HG03442 (cell line): ENCODE data around the gene TBC1D20.
A peak's percentile ranks its signal among the peaks of the same experiment; 100 is the strongest.

Source experiments
- ATAC-seq: cut with Tn5 transposase; IDR thresholded peaks from one replicate; pipeline ENCODE4 v1.9.1; 2021; ENCODE audit warnings: mild to moderate bottlenecking, moderate library complexity; ENCODE audit not compliant: unreplicated experiment

The TBC1D20 gene

DNA sequence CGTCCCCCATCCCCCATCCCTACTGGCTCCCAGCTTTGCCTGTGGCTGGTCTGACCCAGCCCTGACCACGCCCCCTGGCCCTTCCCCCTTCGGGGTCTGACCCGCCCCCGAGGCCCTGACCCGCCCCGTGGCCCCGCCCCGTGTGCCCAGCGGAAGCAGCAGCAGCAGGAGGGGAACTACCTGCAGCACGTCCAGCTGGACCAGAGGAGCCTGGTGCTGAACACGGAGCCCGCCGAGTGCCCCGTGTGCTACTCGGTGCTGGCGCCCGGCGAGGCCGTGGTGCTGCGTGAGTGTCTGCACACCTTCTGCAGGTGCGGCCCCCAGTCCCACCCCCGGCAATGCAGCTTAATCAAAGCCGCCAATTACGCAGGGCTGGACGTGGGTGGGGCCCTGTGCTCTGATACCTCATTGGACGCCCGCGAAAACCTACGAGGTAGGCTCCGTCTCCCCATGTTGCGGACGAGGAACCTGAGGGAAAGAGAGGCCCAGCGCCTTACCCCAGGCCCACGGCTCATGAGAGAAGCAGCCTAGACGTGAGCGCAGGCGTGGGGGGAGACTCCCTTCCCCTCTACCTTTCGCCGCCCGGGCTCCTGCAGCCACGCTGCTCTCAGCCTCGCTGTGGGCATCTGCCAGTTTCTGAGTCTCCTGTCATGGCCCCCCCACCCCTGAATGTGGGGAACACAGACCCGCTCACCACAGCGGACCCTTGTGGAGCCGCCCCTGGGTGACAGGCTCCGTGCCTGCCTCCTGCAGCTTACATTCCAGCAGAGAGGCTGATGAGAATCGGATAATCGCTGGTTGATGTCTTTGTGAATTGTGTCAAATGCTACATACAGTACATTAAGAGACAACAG is 41.4 kb downstream of the TBC1D20 start:
- ATAC-seq = no peak

- no peak for ATAC-seq
Measured at GRCh38 chr20:420166-420620, 42.1 kb downstream of the TBC1D20 start.

DNA sequence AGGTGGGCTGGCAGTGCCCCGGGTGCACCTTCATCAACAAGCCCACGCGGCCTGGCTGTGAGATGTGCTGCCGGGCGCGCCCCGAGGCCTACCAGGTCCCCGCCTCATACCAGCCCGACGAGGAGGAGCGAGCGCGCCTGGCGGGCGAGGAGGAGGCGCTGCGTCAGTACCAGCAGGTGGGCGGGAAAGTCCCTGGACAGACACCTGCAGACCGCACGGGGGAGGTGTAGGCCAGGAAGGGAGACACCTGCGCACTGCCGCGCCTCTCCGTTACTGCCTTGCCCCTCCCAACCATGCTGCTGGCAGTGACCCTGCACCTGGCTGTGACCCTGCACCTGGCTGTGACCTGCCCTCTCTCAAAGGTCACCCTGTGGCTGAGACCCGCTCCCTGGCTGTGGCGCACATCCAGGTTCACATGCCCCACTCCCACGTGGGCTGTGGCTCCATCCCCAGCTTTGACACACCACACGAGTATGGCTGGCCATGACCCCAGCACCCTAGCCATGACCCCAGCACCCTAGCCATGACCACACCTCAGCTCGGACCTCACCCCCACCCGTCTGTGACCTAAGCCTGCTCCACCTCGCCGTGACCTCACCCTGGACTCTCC is 42.7 kb downstream of the TBC1D20 start:
- ATAC-seq = no peak

DNA sequence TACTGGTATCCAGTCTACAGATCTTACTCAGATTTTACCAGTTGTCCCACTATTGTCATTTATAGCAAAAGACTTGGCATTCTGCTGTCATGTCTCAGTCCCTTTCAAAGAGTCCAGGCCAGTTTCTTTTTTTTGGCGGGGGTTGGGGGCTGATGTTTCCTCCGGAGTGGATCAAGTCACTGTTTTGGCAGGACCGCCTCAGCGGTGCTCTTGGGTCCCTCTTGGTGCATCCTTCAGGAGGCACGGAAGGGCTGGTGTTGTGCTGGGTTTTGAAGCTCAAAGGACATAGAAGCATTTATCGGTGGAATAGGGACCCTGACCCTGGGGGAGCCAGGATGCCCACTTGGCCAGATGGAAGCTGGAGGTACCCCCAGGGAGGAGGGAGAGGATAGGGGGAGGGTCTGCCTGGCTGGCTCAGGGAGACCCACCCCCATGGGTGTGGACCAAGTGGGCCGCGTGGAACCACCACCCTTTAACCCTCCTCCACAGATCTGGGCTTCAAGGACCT is 43.4 kb downstream of the TBC1D20 start:
- ATAC-seq = no peak

- ATAC-seq = no peak
Measured at GRCh38 chr20:417801-418342, 44.5 kb downstream of the TBC1D20 start.

DNA sequence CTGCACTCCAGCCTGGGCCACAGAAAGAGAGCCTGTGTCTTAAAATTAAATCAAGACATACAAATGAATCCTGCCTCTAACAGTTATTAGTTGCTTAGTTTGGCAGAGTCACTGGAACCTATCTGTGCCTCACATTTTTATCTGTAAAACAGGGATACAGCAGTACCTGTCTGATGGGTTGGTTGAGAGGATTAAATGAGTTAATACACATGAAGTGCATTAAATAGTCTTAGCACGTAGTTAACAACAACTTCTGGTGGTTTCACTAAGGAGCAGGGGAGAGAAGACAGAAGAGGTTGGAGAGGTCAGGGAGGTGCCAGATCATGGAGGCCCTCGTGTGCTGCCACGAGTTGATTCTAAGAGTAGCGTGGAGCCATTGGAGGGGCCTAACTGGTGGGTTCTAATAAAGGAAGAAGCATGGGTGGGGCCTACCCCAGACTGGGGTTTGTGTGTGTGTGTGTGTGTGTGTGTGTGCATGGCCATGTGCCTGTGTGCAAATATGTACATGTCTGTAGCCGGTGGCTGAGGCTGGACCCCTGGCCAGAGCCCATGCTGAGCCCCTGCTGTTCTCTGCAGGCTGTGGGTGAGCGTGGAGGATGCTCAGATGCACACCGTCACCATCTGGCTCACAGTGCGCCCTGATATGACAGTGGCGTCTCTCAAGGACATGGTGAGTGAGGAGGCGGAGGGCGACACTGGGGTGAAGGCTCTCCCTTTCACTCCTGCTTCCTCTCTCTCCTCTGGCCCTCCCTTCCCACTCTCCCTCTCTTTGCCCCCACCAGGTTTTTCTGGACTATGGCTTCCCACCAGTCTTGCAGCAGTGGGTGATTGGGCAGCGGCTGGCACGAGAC is 45.2 kb downstream of the TBC1D20 start:
- ATAC-seq = no peak

GRCh38 chr20:415820-416322 is 46.5 kb downstream of the TBC1D20 start:
- ATAC-seq = no peak

DNA sequence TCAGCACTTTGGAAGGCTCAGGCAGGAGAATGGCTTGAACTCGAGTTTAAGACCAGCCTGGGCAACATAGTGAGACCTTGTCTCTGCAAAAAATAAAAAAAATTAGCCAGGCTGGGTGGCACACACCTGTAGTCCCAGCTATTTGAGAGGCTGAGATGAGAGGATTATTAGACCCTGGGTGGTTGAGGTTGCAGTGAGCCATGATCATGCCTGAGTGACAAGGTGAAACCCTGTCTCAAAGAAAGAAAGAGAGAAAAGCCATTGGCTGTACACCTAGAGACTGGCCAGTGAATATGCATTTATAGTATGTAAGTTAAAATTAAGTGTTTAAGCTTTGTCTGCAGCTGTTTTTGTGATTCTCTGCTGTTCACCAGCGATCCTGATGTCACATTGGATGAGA is 48.2 kb downstream of the TBC1D20 start:
- ATAC-seq = no peak

GRCh38 chr20:412081-412480 is 50.3 kb downstream of the TBC1D20 start:
- ATAC-seq = no peak

DNA sequence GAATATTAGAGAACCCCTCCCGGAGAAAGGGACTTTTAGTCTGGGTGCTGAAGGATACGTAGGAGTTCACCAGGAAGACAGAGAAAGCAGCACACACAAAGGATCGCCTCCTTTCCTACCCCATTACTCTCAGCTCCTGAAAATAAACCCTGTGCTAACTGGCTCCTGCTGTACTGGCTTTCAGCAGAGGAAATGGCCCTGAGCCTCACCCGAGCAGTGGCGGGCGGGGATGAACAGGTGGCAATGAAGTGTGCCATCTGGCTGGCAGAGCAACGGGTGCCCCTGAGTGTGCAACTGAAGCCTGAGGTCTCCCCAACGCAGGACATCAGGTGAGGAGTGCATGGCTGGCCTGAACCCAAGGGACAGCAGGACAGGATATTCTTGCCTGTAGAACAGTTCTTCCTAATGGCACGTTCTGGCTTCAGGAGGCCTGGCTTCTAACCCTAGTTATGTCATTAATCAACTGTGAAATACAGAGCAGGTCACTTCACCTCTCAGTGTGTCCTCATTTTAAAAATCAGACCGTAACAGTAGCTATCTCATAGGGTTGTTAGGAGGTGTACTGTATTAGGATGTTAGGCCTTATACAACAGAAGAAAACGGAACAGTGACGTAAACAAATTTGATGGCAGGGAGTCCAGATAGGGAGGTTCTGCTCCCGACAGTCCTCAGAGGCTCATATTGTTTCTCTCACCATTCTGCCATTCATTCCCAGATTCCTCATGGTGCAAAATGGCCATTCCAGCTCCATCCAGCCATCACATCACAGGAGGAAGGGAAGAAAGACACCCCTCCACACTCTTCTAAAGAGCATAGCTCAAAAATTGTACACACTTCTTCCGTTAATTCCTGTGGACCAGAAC is 52.4 kb downstream of the TBC1D20 start:
- no peak for ATAC-seq

GRCh38 chr20:408843-409696 is 53.3 kb downstream of the TBC1D20 start:
- ATAC-seq = no peak

- ATAC-seq = peak; percentile 55
Measured at GRCh38 chr20:407953-408842, 54.1 kb downstream of the TBC1D20 start, which contains the start of gene RBCK1. RBCK1 (plus strand) TSS chr20:408299; CDS start chr20:408758, 459 bp downstream.

DNA sequence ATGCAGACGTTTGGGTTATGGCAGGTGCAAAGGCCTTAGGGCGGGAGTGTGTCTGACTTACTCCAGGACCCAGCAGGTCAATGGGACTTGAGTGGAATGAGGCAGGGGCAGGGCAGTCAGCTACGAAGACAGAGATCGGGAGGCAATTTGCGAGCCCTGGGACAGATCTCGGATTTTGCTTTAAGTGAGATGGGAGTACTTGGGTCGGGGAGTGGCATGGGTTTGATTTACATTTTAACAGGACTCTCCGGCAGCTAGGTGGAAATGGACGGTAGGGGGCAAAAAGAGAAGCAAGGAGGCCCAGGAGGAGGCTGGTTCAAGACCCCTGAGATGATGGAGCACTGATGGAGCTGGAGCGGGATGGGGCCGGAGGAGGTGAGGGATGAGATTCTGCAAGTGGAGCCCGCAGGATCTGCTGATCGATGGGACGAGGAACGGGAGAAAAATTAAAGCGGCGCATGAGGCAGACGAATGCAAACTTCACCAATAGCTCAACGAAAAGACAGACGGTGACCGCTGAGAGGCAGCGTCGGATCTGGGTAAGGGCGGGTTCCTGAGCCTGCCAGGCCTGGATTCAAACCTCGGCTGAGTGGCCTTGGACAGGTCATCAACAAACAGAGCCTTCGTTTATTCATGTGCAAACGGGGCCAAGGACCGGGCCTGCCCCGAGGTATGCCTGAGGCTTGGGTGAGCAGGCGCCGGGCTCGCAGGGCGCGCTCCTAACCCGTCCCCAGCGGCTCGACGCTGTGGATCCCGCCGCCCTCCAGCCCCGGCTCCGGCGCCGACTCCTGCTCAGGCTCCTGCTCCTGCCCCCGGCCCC is 55.0 kb downstream of the TBC1D20 start:
- peak; percentile 67 for ATAC-seq

DNA sequence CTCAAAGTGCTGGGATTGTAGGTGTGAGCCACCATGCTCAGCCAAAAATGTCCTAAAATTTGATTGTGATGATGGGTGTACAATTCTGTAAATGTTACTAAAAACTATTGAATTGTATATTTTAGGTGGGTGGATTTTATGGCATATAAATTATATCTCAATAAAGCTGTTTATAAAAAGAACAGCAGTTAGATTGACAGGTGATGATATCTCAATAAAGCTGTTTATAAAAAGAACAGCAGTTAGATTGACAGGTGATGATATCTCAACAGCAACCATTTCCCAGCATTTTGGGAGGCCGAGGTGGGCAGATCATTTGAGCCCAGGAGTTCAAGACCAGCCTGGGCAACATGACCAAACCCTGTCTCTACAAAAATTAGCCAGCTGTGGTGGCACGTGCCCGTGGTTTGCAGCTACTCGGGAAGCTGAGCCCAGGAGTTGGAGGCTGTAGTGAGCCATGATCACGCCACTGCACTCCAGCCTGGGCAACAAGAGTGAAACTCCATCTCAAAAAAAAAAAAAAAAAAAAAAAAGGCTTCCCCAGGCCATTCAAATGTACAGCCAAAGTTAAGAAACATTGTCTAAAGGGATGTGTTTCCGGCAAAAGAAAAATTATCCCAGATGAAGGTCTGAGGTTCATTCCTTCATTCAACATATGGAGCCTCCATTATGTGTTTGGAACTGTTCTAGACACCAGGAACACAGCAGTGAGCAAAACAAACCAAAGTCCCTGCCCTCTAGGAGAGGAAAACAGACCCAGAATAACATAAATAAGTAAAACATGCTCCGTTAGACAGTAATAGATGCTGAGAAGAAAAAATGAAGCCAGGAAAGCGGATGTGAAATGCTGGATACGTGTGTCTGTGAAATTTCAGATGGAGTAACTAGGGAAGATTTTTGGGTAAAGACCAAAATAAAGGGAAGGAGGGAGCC is 55.9 kb downstream of the TBC1D20 start:
- no peak for ATAC-seq

DNA sequence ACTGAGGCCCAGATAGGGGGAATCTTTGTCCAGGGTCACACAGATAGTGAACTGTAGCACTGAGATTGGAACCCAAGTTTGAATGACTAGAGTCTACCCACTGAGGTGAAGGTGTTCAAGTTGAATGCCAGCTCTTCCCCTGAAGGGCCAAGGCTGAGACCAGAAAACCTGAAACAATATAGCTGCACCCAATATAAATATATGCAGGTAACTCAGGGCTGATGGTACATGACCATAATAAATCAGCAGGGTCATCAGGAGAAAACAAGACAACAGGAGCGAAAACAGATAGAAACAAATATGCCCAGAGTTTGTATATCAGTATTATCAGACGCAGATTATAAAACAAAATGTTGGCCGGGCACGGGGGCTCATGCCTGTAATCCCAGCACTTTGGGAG is 58.2 kb downstream of the TBC1D20 start:
- no peak for ATAC-seq

GRCh38 chr20:403582-403957 is 58.8 kb downstream of the TBC1D20 start:
- no peak for ATAC-seq
